ENCODE measurements around the gene SMARCB1.
A peak's percentile ranks its signal among the peaks of the same experiment; 100 is the strongest.

SMARCB1 gene
- 24.2 to 44.6 (median 38.0) reads per million in 18 experiments for total RNA-seq

DNA sequence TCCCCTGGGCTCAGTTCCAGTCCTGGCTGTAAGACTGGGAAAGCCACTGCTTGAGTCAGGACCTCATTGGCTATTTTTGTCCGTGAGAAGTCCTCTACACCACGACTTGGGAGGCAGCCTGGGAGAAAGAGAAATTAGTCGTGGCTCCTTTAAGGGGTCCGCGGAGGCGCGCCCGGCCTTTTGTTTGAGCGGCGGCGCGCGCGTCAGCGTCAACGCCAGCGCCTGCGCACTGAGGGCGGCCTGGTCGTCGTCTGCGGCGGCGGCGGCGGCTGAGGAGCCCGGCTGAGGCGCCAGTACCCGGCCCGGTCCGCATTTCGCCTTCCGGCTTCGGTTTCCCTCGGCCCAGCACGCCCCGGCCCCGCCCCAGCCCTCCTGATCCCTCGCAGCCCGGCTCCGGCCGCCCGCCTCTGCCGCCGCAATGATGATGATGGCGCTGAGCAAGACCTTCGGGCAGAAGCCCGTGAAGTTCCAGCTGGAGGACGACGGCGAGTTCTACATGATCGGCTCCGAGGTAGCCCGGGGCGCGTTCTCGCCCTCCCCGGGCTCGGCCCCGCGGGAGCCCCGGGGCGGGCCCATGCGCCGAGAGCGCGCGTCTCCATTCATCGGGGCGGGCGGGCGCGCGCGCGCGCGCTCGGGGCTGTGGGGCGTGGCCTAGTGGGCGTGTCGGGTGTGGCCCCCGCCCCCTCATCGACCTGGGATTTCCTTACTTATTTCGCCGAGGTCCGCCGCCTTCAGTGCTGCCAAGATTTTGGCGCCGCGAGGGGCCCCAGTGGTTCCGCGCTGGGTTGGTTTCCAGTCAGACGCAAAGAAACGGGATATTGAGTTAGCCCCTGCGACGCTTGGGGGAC is at the start of gene SMARCB1:
TSS of gene SMARCB1 (plus strand) at position 215 of the 848 bp plus-strand sequence. CDS start at position 419, 204 bp downstream.
- peak; percentile 90 to 94 for DNase-seq

GRCh38 chr22:23737696-23738095 is 49.1 kb upstream of the SMARCB1 start:
- no peak for DNase-seq

DNA sequence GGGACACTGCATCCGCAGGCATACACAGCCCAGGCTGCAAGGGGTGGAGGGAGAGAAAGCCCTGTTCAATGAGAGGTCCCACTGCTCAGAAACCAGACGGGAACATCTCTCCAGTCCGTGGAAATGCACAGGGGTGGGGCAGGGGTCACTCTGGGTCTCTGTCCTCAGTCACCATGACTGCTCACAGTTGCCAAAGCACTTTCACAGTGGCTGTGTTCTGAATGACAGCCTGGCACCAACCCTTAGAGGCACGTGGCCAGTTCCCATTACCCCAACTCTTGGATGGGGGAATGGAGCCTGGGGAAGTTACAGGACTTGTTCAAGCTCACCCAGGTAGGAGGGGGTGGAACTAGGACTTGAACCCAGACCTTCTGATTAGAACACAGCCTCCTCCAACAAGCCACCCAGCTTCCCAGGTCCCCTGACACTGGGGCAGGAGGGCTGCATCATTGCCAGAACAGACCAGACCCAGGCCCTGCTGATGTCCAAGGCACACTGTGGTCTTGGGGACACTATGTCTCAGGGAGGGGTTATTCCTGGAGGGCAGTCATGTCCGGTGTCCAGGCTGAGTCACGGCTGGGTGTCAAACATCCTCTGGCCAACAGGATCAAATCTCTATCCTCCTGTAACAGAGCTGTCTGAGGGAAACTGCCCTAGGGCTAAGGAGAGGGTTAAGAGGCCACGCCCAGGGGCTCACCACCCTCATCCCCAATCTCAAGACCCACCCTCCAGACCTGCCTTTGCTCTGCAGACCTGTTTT is 44.1 kb upstream of the SMARCB1 start:
- DNase-seq, result no peak

DNA sequence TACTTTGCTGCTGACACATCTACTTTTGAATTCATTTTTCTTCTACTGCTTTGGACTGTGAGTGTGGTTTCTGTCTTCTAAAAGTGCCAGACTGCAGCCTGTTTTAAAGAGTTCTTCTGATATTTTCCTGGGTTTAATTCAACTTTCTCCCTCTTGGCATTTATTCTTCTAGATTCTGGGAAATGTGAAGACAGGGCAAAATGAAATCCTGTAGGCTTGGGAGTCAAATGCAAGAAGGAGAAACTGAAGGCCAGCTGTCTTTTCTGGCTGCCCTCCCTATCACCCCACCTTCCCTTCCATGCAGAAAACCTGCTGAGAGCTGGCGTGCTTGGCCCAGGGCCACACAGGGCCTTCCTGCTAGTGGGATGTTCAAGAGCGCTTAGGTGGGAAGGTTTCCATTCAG is 43.5 kb upstream of the SMARCB1 start:
- no peak for DNase-seq

DNA sequence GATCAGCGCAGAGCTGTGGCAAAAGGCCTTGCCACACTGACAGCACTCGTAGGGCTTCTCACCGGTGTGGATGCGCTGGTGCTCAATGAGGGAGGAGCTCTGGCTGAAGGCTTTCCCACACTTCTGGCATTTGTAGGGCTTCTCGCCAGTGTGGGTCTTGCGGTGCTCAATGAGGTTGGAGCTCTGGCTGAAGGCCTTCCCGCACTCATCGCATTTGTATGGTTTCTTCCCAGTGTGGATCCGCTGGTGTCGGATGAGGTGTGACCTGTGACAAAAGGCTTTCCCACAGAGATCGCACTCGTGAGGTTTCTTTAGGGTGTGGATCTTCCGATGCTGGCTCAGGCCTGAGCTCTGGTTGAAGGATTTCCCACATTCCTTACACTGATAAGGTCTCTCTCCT is 42.8 kb upstream of the SMARCB1 start:
- DNase-seq, result no peak

DNA sequence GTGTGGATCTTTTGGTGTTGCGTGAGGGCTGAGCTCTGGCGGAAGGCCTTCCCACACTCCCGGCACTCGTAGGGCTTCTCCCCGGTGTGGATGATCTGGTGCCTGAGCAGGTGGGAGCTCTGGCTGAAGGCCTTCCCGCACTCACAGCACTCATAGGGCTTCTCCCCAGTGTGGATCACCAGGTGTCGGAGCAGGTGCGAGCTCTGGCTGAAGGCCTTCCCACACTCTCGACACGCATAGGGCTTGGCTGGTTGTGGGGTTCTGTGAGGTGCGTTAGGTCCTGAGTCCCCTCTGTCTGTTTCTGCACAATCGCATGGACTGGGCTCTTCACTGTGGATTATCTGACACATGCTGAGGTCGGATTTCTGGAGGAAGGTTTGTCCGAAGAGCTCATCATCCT is 42.3 kb upstream of the SMARCB1 start:
- DNase-seq, result no peak

DNA sequence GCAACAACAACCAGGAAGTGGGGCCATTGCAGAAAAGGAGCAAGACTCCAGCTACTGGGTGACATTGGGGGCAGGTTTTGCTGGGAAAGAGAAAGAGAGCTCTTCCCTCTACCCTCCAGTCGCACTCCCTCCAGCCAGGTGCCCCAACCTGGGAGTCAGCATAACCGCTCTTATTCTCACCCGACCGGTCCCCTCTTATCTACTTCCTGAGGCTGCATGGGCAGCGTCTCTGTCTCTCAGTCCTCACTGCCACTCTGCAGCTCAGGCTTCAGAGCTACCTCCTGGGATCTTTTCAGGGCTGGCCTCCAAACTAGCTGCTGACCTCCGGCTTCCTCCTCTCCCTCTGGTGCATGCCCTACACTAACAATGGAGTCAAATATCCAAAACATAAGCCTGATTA is 41.0 kb upstream of the SMARCB1 start:
- peak in 1 of 2 donors; percentile 9 for DNase-seq

- DNase-seq, result no peak
Measured at GRCh38 chr22:23749841-23750301, 36.9 kb upstream of the SMARCB1 start.

GRCh38 chr22:23750367-23750713 is 36.4 kb upstream of the SMARCB1 start:
- DNase-seq, result no peak

GRCh38 chr22:23750714-23751440 is 35.9 kb upstream of the SMARCB1 start, which contains the start of gene ZNF70:
Gene ZNF70, minus strand, starts transcription at chr22:23751112. Its CDS starts 5,972 bp downstream, at chr22:23745140.
- DNase-seq, result peak; percentile 55 to 82

GRCh38 chr22:23751441-23751996 is 35.2 kb upstream of the SMARCB1 start:
- DNase-seq, result no peak

- DNase-seq, result no peak
Measured at GRCh38 chr22:23752090-23752691, 34.6 kb upstream of the SMARCB1 start.

DNA sequence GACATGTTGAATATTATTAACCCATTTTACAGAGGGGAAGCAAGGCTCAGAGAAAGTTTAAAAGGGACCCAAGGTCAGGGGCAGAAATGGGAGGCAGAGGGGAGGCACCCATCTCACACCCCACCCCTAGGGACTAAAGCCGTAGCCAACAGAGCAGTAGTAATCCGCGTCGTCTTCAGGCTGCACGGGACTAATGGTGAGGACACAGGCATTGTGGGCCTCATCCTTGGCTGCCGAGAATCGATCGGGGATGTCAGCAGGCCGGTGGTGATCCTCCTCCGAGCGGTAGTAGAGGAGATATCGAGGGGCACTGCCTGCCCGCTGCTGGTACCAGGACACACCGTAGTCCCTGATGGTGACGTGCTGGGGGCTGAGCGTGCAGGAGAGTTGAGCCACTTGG is 34.0 kb upstream of the SMARCB1 start:
- DNase-seq, result no peak

- DNase-seq, result peak in 1 of 2 donors; percentile 17
Measured at GRCh38 chr22:23753385-23753784, 33.4 kb upstream of the SMARCB1 start.

DNA sequence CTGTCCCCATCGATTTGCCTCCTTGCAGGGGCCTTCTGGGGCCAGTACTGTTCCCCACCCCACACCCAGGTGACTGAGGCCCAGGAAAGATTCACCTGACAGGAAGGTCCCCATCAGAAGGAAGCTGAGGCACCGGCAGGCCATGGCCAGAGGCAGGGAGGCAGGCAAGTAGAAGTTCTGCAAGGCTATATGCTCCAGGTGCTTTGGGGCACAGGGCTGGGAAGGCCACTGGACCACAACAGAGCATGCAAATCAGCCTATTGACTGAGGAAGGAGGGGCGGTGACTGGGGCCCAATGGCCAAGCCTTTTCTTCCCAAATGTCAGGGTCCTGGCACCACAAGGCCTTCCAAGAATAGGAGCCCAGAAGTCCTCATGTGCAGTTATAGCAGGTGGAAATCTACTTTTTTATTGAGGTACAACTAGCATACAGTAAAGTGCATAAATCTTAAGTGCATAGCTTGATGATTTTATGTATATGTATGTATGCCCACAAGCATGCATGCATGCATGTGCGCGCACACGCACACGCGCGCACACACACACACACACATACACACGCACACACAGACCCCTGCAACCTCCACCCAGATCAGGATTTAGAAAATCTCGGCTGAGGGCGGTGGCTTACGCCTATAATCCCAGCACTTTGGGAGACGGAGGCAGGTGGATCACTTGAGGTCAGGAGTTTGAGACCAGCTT is 32.4 kb upstream of the SMARCB1 start, which contains the start of gene VPREB3:
TSS of gene VPREB3 (minus strand) at position 206 of the 700 bp plus-strand sequence. CDS start at position 144, 62 bp downstream.
- DNase-seq, result no peak

DNA sequence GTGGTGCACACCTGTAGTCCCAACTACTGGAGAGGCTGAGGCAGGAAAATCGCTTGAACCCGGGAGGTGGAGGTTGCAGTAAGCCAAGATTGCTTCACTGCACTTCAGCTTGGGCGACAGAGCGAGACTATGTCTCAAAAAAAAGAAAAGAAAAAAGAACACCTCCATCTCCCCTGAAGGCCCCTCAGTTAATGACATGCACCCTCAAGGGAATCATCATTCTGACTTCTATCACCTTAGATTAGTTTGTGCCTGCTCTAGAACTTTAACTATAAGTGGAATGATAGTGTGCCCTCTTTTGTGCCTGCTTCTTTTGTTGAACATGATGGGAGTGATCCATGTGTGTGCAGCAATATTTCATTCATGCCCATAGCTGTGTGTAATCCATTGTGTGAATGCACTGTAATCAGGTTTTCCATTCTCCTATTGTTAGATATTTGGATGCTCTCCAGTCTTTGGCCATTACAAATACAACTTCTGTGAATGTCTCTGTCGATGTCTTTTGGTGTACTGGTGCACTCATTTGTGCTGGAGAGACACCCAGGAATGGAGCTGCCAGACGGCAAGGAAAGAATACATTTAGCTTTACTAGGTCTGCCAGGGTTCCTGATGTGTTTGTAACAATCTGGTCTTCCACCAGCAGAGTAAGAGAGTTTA is 31.7 kb upstream of the SMARCB1 start:
- no peak for DNase-seq

DNA sequence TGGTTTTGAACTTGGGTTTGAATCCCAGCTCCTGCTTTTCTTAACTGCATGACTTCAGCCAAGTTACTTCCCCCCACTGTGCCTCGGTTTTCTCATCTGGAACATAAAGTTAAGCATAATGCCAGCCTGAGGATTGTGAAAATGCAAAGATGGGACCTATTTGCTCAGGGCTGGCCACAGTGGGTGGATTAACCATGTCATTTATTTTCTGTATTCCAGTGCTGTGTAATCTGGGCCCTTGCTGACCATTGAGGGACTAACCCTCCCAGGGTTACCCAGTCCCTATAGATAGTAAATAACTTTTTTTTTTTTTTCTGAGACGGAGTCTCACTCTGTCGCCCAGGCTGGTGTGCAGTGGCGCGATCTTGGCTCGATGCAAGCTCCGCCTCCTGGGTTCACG is 31.1 kb upstream of the SMARCB1 start:
- no peak for DNase-seq

DNA sequence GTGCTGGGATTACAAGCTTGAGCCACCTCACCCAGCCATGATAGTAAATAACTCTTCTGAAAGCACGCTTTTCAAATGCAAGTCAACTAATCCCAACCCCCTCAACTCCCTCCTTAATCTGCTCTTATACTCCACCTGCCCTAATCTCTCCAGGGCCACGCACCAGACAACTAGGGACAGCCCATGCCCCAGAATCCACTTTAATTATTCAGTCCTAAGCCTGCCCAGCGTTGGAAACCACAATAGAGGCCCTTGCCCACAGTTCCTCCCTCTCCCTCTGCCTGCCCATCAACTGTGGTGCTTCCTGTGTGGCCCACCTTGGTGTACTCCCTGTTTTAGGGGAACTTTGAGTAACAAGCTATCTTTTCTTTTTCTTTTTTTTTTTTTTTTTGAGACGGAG is 29.9 kb upstream of the SMARCB1 start:
- no peak for DNase-seq

DNA sequence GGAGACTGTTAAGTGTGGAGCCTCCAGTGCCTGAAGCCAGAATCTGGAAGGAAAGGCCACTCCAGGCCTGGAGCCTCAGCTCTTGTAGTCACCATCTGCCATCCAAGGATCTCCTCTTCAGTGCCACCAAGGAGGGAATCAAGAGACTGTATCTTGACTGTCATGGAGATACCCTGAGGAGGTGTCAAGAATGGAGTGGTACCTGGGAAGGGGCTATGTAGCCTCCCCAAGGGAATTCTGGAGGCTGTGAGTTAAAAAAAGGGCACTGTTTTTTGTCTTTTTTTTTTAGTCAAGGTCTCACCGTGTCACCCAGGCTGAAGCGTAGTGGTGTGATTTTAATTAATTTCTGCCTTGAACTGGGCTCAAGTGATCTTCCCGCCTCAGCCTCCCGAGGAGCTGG is 27.2 kb upstream of the SMARCB1 start:
- DNase-seq, result no peak

- no peak for DNase-seq
Measured at GRCh38 chr22:23760056-23760455, 26.7 kb upstream of the SMARCB1 start.

All from inflammatory macrophage (primary cell).